Ishikawa (cell line): Measurements from ENCODE around the gene SOX10.

Source experiments
- RAD21 ChIP-seq: IDR thresholded peaks from 2 replicates; pipeline ENCODE4 v1.6.1; 2012; ENCODE audit warnings: low read depth
- TEAD4 ChIP-seq: IDR thresholded peaks from 2 replicates; pipeline ENCODE4 v1.6.1; 2012

GRCh38 chr22:37940698-37941376 lies 43.5 kb downstream of the SOX10 start:
- TF ChIP-seq TEAD4 = no peak
- no peak for TF ChIP-seq RAD21
